ENCODE data around the gene NR6A1. TPM values are rescaled to one million over a fixed set of nuclear protein-coding genes. Genes with fewer than 3 reads are reported as not detected.

Gene NR6A1
- total and polyA plus RNA-seq, 2 of the 13 experiments (the other 11 are each of a cell fraction or from before 2014, with no cell fraction given): 28.1 to 31.5 TPM

DNA sequence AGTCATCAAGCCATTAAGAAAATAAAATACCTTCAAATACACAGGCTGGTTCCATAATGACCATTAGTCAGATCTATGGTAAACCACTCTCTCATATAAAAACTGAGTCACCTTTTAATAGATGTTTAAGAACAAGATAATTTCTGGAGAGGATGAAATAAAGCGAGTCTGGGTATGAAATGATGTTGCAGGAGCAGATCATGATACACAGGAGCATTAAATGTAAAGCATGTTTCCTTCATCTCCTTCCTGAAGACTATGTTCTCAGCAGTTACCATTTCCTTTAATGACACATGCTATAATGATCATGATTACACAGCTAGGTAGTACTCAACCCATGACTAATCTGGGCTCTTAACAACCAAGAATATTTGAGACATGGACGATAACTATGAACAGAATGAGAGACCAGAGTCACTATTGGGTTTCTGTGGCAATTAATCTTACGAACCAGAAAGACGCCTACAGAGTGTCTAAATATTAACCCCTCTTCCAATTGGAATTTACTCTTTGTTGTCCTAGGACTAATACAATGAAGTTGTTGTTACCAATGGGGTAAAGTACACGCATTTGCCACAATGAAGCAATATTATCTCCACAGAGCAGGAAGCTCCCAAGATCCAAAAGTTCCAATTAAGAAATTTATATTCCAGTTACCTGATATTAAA is 105.6 kb downstream of the NR6A1 start (continued):
- TF ChIP-seq, protein P1, sequence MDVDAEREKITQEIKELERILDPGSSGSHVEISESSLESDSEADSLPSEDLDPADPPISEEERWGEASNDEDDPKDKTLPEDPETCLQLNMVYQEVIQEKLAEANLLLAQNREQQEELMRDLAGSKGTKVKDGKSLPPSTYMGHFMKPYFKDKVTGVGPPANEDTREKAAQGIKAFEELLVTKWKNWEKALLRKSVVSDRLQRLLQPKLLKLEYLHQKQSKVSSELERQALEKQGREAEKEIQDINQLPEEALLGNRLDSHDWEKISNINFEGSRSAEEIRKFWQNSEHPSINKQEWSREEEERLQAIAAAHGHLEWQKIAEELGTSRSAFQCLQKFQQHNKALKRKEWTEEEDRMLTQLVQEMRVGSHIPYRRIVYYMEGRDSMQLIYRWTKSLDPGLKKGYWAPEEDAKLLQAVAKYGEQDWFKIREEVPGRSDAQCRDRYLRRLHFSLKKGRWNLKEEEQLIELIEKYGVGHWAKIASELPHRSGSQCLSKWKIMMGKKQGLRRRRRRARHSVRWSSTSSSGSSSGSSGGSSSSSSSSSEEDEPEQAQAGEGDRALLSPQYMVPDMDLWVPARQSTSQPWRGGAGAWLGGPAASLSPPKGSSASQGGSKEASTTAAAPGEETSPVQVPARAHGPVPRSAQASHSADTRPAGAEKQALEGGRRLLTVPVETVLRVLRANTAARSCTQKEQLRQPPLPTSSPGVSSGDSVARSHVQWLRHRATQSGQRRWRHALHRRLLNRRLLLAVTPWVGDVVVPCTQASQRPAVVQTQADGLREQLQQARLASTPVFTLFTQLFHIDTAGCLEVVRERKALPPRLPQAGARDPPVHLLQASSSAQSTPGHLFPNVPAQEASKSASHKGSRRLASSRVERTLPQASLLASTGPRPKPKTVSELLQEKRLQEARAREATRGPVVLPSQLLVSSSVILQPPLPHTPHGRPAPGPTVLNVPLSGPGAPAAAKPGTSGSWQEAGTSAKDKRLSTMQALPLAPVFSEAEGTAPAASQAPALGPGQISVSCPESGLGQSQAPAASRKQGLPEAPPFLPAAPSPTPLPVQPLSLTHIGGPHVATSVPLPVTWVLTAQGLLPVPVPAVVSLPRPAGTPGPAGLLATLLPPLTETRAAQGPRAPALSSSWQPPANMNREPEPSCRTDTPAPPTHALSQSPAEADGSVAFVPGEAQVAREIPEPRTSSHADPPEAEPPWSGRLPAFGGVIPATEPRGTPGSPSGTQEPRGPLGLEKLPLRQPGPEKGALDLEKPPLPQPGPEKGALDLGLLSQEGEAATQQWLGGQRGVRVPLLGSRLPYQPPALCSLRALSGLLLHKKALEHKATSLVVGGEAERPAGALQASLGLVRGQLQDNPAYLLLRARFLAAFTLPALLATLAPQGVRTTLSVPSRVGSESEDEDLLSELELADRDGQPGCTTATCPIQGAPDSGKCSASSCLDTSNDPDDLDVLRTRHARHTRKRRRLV (CRISPR knock-in tag; IDR thresholded peaks at IDR 0.05): no peak
- TF ChIP-seq RXRB (CRISPR knock-in tag; IDR thresholded peaks at IDR 0.05; ENCODE audit: borderline replicate concordance) (peak; percentile 27; the same call in 1 of the 2 replicates), RFX5 (IDR thresholded peaks at IDR 0.05; ENCODE audit: low read depth, low read length) (no peak), NCOA1 (CRISPR knock-in tag; IDR thresholded peaks at IDR 0.05) (no peak), FOSL1 (CRISPR knock-in tag; IDR thresholded peaks at IDR 0.05; ENCODE audit: borderline replicate concordance) (no peak), ZNF749 (CRISPR knock-in tag; IDR thresholded peaks at IDR 0.05; ENCODE audit: borderline replicate concordance) (no peak), ZNF883 (CRISPR knock-in tag; IDR thresholded peaks at IDR 0.05; ENCODE audit: not compliant biosample characterization) (no peak), FOXK2 (IDR thresholded peaks at IDR 0.05) (0 out of 2 replicates have a peak, but pooled peaks have one; percentile 50), ATAD3A (CRISPR knock-in tag; IDR thresholded peaks at IDR 0.05) (no peak), NFIB (CRISPR knock-in tag; IDR thresholded peaks at IDR 0.05; ENCODE audit: borderline replicate concordance) (no peak), ZNF775 (CRISPR knock-in tag; IDR thresholded peaks at IDR 0.05; ENCODE audit: borderline replicate concordance) (no peak), ZNF33A (CRISPR knock-in tag; IDR thresholded peaks at IDR 0.05; ENCODE audit: borderline replicate concordance) (no peak), SAP130 (CRISPR knock-in tag; IDR thresholded peaks at IDR 0.05; ENCODE audit: low read depth) (peak; percentile 46; the same call in 1 of the 2 replicates), ZNF124 (CRISPR knock-in tag; IDR thresholded peaks at IDR 0.05) (no peak), SMAD3 (CRISPR knock-in tag; IDR thresholded peaks at IDR 0.05) (no peak)
- TF ChIP-seq, protein P2, sequence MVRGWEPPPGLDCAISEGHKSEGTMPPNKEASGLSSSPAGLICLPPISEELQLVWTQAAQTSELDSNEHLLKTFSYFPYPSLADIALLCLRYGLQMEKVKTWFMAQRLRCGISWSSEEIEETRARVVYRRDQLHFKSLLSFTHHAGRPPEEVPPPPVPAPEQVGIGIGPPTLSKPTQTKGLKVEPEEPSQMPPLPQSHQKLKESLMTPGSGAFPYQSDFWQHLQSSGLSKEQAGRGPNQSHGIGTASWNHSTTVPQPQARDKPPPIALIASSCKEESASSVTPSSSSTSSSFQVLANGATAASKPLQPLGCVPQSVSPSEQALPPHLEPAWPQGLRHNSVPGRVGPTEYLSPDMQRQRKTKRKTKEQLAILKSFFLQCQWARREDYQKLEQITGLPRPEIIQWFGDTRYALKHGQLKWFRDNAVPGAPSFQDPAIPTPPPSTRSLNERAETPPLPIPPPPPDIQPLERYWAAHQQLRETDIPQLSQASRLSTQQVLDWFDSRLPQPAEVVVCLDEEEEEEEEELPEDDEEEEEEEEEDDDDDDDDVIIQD (CRISPR knock-in tag; IDR thresholded peaks at IDR 0.05; ENCODE audit: low read depth): peak; percentile 45; the same call in 1 of the 2 replicates
- TF ChIP-seq, protein P3, sequence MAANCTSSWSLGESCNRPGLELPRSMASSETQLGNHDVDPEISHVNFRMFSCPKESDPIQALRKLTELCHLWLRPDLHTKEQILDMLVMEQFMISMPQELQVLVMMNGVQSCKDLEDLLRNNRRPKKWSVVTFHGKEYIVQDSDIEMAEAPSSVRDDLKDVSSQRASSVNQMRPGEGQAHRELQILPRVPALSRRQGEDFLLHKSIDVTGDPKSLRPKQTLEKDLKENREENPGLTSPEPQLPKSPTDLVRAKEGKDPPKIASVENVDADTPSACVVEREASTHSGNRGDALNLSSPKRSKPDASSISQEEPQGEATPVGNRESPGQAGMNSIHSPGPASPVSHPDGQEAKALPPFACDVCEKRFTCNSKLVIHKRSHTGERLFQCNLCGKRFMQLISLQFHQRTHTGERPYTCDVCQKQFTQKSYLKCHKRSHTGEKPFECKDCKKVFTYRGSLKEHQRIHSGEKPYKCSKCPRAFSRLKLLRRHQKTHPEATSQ (CRISPR knock-in tag; IDR thresholded peaks at IDR 0.05; ENCODE audit: borderline replicate concordance): no peak
- TF ChIP-seq, protein P4, sequence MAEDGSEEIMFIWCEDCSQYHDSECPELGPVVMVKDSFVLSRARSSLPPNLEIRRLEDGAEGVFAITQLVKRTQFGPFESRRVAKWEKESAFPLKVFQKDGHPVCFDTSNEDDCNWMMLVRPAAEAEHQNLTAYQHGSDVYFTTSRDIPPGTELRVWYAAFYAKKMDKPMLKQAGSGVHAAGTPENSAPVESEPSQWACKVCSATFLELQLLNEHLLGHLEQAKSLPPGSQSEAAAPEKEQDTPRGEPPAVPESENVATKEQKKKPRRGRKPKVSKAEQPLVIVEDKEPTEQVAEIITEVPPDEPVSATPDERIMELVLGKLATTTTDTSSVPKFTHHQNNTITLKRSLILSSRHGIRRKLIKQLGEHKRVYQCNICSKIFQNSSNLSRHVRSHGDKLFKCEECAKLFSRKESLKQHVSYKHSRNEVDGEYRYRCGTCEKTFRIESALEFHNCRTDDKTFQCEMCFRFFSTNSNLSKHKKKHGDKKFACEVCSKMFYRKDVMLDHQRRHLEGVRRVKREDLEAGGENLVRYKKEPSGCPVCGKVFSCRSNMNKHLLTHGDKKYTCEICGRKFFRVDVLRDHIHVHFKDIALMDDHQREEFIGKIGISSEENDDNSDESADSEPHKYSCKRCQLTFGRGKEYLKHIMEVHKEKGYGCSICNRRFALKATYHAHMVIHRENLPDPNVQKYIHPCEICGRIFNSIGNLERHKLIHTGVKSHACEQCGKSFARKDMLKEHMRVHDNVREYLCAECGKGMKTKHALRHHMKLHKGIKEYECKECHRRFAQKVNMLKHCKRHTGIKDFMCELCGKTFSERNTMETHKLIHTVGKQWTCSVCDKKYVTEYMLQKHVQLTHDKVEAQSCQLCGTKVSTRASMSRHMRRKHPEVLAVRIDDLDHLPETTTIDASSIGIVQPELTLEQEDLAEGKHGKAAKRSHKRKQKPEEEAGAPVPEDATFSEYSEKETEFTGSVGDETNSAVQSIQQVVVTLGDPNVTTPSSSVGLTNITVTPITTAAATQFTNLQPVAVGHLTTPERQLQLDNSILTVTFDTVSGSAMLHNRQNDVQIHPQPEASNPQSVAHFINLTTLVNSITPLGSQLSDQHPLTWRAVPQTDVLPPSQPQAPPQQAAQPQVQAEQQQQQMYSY (CRISPR knock-in tag; IDR thresholded peaks at IDR 0.05): no peak
